A673 (cell line): ENCODE measurements around the gene GSG1.

Source experiments
- CTCF ChIP-seq: fragments of 300-800, 200-600 bp; sonication (generic); conservative IDR thresholded peaks from 2 replicates; pipeline ENCODE4 v1.5.1; 2017; ENCODE audit warnings: low read depth, mild to moderate bottlenecking, antibody characterized with exemption, low read length, moderate library complexity, mixed read lengths
- EZH2 ChIP-seq: fragments of 200-600 bp; sonication (generic); IDR thresholded peaks from 2 replicates; pipeline ENCODE4 v1.6.1; 2017; ENCODE audit warnings: borderline replicate concordance, low read depth, mild to moderate bottlenecking, mixed read lengths, antibody characterized with exemption, low read length; ENCODE audit not compliant: poor library complexity, severe bottlenecking

DNA sequence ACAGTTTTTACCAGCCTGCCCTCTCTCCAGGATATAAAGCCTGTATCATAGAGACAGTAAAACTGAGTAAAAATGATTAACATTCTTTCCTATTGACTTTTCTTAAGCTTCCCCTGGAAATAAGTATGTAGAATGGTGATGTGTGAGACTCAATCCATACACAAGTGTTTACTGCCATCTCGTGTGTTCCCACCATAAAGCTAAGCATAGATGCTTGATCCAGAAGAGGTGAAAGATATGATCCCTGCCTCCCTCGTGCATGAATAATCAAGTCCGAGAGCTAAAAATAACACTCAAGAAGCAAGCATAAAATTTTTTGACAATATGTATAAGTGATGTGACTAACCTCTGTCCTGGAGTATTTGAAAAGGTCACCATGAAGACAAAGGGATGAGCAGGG is 16.9 kb upstream of the GSG1 start:
- TF ChIP-seq EZH2 (no peak), CTCF (no peak)
